Loucy (cell line): ENCODE measurements around the gene TMED3.

Source experiments
- EZH2phosphoT487 ChIP-seq: fragments of 200-600 bp; IDR thresholded peaks from 2 replicates; pipeline ENCODE4 v1.6.1; 2018; ENCODE audit warnings: antibody characterized with exemption, mild to moderate bottlenecking, moderate library complexity, borderline replicate concordance
- TF ChIP-seq, protein P1 (sequence below): fragments of 200-600 bp; sonication (generic); conservative IDR thresholded peaks from 2 replicates; pipeline ENCODE4 v1.5.1; 2014; ENCODE audit warnings: mild to moderate bottlenecking, antibody characterized with exemption, low read length

DNA sequence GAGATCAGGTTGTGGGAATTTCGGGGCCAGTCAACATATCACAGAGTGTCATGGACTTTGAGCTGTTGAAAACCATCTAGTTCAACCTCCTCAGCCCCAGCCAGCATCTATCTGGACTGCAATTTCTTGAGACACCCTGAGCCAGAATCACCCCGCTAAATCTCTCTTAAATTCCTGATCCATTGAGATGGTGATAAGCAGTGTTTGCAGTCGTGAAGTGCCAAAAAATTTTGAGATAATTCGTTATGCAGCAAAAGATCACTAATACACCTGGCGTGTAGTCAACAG, 29.3 kb downstream of the TMED3 start:
- TF ChIP-seq, protein P1, sequence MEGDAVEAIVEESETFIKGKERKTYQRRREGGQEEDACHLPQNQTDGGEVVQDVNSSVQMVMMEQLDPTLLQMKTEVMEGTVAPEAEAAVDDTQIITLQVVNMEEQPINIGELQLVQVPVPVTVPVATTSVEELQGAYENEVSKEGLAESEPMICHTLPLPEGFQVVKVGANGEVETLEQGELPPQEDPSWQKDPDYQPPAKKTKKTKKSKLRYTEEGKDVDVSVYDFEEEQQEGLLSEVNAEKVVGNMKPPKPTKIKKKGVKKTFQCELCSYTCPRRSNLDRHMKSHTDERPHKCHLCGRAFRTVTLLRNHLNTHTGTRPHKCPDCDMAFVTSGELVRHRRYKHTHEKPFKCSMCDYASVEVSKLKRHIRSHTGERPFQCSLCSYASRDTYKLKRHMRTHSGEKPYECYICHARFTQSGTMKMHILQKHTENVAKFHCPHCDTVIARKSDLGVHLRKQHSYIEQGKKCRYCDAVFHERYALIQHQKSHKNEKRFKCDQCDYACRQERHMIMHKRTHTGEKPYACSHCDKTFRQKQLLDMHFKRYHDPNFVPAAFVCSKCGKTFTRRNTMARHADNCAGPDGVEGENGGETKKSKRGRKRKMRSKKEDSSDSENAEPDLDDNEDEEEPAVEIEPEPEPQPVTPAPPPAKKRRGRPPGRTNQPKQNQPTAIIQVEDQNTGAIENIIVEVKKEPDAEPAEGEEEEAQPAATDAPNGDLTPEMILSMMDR: no peak
- no peak for TF ChIP-seq EZH2phosphoT487
